K562 (cell line): Measurements from ENCODE around the gene MYO18B. TPM values are rescaled to one million over a fixed set of nuclear protein-coding genes. Genes with fewer than 3 reads are reported as not detected.

Experiments
- ATAC-seq: fragments of 200-7000 bp; cut with Tn5 transposase; 3 replicates; pipeline ENCODE4 v1.9.1; 2020; ENCODE audit warnings: moderate library complexity
- BruUV-seq: library from RNA; stranded (reverse); fragments of 400-500 nt; replicated peaks from 2 replicates; lab custom pipeline; 2021; lab: Mats Ljungman, UMichigan
- CTCF ChIA-PET: fragments of 300-600 bp; formaldehyde crosslinking; extraction: SDS; loops from one replicate; lab custom pipeline; 2021; ENCODE audit warnings: low intra/inter-chr PET ratio; lab: Yijun Ruan, JAX
- POLR2A ChIA-PET: fragments of 300-600, 350-650 bp; sonication (Branson Sonifier 250); formaldehyde crosslinking; extraction: SDS; loops from one replicate; lab custom pipeline; 2021; ENCODE audit warnings: antibody characterized with exemption, inconsistent platforms; lab: Yijun Ruan, JAX
- DNase-seq, 4 experiments: peaks; one replicate each; pipeline versions ENCODE4 v3.0.0 to v3.0.0-alpha.2; 2011 to 2018; ENCODE audit warnings: low spot score in 3 of 4, mixed read lengths in 3 of 4; ENCODE audit errors: extremely low read depth in 1 of 4
- FAIRE-seq: peaks from 2 replicates; lab custom pipeline; 2011; peaks lifted over from hg19 to GRCh38; lab: Jason Lieb, UNC
- H2AFZ ChIP-seq: 2 replicates; pipeline ENCODE4 v1.6.0; 2011; ENCODE audit warnings: low read depth, low read length, control low read depth, inconsistent platforms
- H3K27ac ChIP-seq: fragments of 200-600 bp; 3 replicates; pipeline ENCODE4 v1.8.0; 2011; ENCODE audit warnings: low read depth, mild to moderate bottlenecking, control low read depth, inconsistent platforms, low read length, moderate library complexity, mixed read lengths; ENCODE audit errors: extremely low read depth
- H3K27me3 ChIP-seq, 2 experiments: fragments of 300-600 bp in 1 of 2; 2 replicates in 1 of 2; 3 replicates in 1 of 2; pipeline versions ENCODE4 v1.6.0 to v1.8.0; 2011; ENCODE audit warnings: inconsistent platforms in 2 of 2, low read length in 2 of 2, mild to moderate bottlenecking in 1 of 2, mixed read lengths in 1 of 2, moderate library complexity in 1 of 2; ENCODE audit not compliant: control insufficient read depth in 2 of 2, insufficient read depth in 2 of 2
- H3K36me3 ChIP-seq: fragments of 300-600 bp; 3 replicates; pipeline ENCODE4 v1.8.0; 2011; ENCODE audit warnings: mild to moderate bottlenecking, low read length, inconsistent platforms; ENCODE audit not compliant: control insufficient read depth, insufficient read depth
- H3K4me1 ChIP-seq, 2 experiments: fragments of 200-600 bp in 1 of 2; replicated peaks in 1 of 2; 2 replicates in 1 of 2; 3 replicates in 1 of 2; pipeline versions ENCODE4 v1.5.1 to v1.8.0; 2011; ENCODE audit warnings: inconsistent platforms in 2 of 2, low read length in 2 of 2, mild to moderate bottlenecking in 1 of 2, mixed read lengths in 1 of 2, moderate library complexity in 1 of 2; ENCODE audit not compliant: control insufficient read depth in 2 of 2, insufficient read depth in 2 of 2
- H3K4me2 ChIP-seq: 2 replicates; pipeline ENCODE4 v1.6.1; 2011; ENCODE audit warnings: low read length, control low read depth, inconsistent platforms, mixed read lengths; ENCODE audit not compliant: insufficient read depth
- H3K4me3 ChIP-seq: fragments of 200-600 bp; sonication (generic), shearing (Covaris generic); 2 replicates; pipeline ENCODE4 v1.5.1; 2016; ENCODE audit warnings: control low read depth, inconsistent platforms
- H3K79me2 ChIP-seq: fragments of 200-600 bp; 3 replicates; pipeline ENCODE4 v1.8.0; 2011; ENCODE audit warnings: low read length, inconsistent platforms; ENCODE audit not compliant: control insufficient read depth, insufficient read depth
- H3K9ac ChIP-seq, 2 experiments: 2 replicates each; pipeline versions ENCODE4 v1.6.0 to v1.6.1; 2011; ENCODE audit warnings: low read depth in 2 of 2, low read length in 2 of 2, control low read depth in 1 of 2, inconsistent platforms in 1 of 2, mild to moderate bottlenecking in 1 of 2, mixed read lengths in 1 of 2; ENCODE audit not compliant: insufficient read depth in 1 of 2
- H3K9me1 ChIP-seq: one replicate; pipeline ENCODE4 v1.6.0; 2011; ENCODE audit warnings: inconsistent platforms, mild to moderate bottlenecking, low read length, moderate library complexity; ENCODE audit not compliant: control insufficient read depth, insufficient read depth
- H3K9me3 ChIP-seq: replicated peaks from 2 replicates; pipeline ENCODE4 v1.5.1; 2011; ENCODE audit warnings: low read depth, low read length, inconsistent platforms; ENCODE audit not compliant: control insufficient read depth, insufficient read depth
- H4K20me1 ChIP-seq: replicated peaks from 2 replicates; pipeline ENCODE4 v1.6.1; 2011; ENCODE audit warnings: low read length, inconsistent platforms, mixed read lengths; ENCODE audit not compliant: control insufficient read depth, insufficient read depth
- ATF3 ChIP-seq, 2 experiments: fragments of 450-650 bp in 1 of 2; sonication (generic) in 1 of 2; formaldehyde crosslinking in 1 of 2; IDR thresholded peaks in 1 of 2; conservative IDR thresholded peaks in 1 of 2; 2 replicates each; pipeline versions ENCODE4 v1.6.1 to v1.8.1; 2016 to 2023; ENCODE audit warnings: mild to moderate bottlenecking in 2 of 2, moderate library complexity in 2 of 2, inconsistent platforms in 1 of 2, missing genetic modification reagents in 1 of 2
- C11orf30 ChIP-seq: fragments of 450-650 bp; IDR thresholded peaks from 2 replicates; pipeline ENCODE4 v1.6.1; 2016; ENCODE audit warnings: low read depth, mild to moderate bottlenecking
- CBFA2T3 ChIP-seq: fragments of 450-650 bp; IDR thresholded peaks from 2 replicates; pipeline ENCODE4 v1.6.1; 2017
- DPF2 ChIP-seq: fragments of 450-650 bp; IDR thresholded peaks from 2 replicates; pipeline ENCODE4 v1.6.1; 2016
- L3MBTL2 ChIP-seq: fragments of 450-650 bp; IDR thresholded peaks from 2 replicates; pipeline ENCODE4 v1.6.1; 2016; ENCODE audit warnings: mild to moderate bottlenecking, moderate library complexity
- NFE2 ChIP-seq: IDR thresholded peaks from 2 replicates; pipeline ENCODE4 v1.6.1; 2014; ENCODE audit warnings: antibody characterized with exemption, low read depth
- RBM22 ChIP-seq: fragments of 200-400 bp; formaldehyde crosslinking; IDR thresholded peaks from 2 replicates; pipeline ENCODE4 v1.6.1; 2018; ENCODE audit warnings: low read length, low read depth; ENCODE audit not compliant: poor library complexity, severe bottlenecking
- RCOR1 ChIP-seq, 2 experiments: IDR thresholded peaks; 2 replicates each; pipeline ENCODE4 v1.6.1; 2012; ENCODE audit warnings: low read depth in 2 of 2, low read length in 2 of 2, borderline replicate concordance in 1 of 2, improper control_type of control experiment in 1 of 2
- SNIP1 ChIP-seq: fragments of 450-650 bp; IDR thresholded peaks from 2 replicates; pipeline ENCODE4 v1.7.1; 2017; ENCODE audit warnings: low read depth, mild to moderate bottlenecking
- YY1 ChIP-seq, 3 experiments: IDR thresholded peaks; 2 replicates each; pipeline ENCODE4 v1.6.1; 2011; ENCODE audit warnings: low read length in 2 of 3, mild to moderate bottlenecking in 2 of 3, moderate library complexity in 2 of 3, borderline replicate concordance in 1 of 3, control low read depth in 1 of 3, low read depth in 1 of 3; ENCODE audit not compliant: insufficient read depth in 3 of 3, insufficient replicate concordance in 2 of 3, control insufficient read depth in 1 of 3, insufficient read length in 1 of 3; ENCODE audit errors: extremely low read depth in 1 of 3
- ZNF316 ChIP-seq: fragments of 450-650 bp; IDR thresholded peaks from 2 replicates; pipeline ENCODE4 v1.6.1; 2016
- ZNF592 ChIP-seq: fragments of 450-650 bp; IDR thresholded peaks from 2 replicates; pipeline ENCODE4 v1.6.1; 2017; ENCODE audit warnings: antibody characterized with exemption, mild to moderate bottlenecking
- WGBS: fragments of 100-300 bp; shearing (Covaris generic); methylation state at CpG from one replicate; pipeline ENCODE4 v1.1.6; 2016; ENCODE audit warnings: low coverage, mixed read lengths; ENCODE audit not compliant: insufficient coverage; ENCODE audit errors: missing lambda C conversion rate; 5-methylcytosine and 5-hydroxymethylcytosine counted together
- in situ Hi-C: fragments of 300-500 bp; cut with MboI; formaldehyde crosslinking; loops from 4 replicates; pipeline ENCODE4 v1.15.0; 2018; ENCODE audit warnings: inconsistent platforms, mixed read lengths
- intact Hi-C: fragments of 100-400 bp; cut with micrococcal nuclease; formaldehyde crosslinking; loops from 2 replicates; pipeline ENCODE4 v1.14.2; 2022
- polyA plus RNA-seq, 8 experiments: library from polyadenylated mRNA; depleted of rRNA in 4 of 8; stranded (reverse) in 5 of 8; unstranded in 3 of 8; fragments of >200 nt; fragmentation: Nextera tagmentation in 2 of 8; fragmentation: Illumina TruSeq in 1 of 8; extraction: Ambion mirVana in 2 of 8; extraction: Trizol in 1 of 8; gene quantifications; 2 replicates each; pipeline versions ENCODE4 v1.2.1 to v1.2.3, GENCODE V29; 2011 to 2014; ENCODE audit warnings: inconsistent platforms in 1 of 8, missing spikeins in 1 of 8
- total RNA-seq, 7 experiments: library from RNA; depleted of rRNA in 6 of 7; stranded (reverse); fragments of >200 nt in 6 of 7; fragmentation: Illumina TruSeq in 2 of 7; extraction: Trizol in 2 of 7; gene quantifications; 2 replicates each; pipeline versions ENCODE4 v1.2.1 to v1.2.3, GENCODE V29; 2011 to 2021; ENCODE audit warnings: low replicate concordance in 1 of 7
- TF ChIP-seq, protein P1 (sequence below), 2 experiments: fragments of 450-650 bp; conservative IDR thresholded peaks; 2 replicates each; pipeline ENCODE4 v1.6.1; 2017; ENCODE audit warnings: mild to moderate bottlenecking in 2 of 2, moderate library complexity in 2 of 2

The MYO18B gene
- total and polyA plus RNA-seq, 9 of the 15 experiments (the other 6 are each of a cell fraction or from before 2014, with no cell fraction given) = 0.06 to 7.0 (median 4.3) TPM

DNA sequence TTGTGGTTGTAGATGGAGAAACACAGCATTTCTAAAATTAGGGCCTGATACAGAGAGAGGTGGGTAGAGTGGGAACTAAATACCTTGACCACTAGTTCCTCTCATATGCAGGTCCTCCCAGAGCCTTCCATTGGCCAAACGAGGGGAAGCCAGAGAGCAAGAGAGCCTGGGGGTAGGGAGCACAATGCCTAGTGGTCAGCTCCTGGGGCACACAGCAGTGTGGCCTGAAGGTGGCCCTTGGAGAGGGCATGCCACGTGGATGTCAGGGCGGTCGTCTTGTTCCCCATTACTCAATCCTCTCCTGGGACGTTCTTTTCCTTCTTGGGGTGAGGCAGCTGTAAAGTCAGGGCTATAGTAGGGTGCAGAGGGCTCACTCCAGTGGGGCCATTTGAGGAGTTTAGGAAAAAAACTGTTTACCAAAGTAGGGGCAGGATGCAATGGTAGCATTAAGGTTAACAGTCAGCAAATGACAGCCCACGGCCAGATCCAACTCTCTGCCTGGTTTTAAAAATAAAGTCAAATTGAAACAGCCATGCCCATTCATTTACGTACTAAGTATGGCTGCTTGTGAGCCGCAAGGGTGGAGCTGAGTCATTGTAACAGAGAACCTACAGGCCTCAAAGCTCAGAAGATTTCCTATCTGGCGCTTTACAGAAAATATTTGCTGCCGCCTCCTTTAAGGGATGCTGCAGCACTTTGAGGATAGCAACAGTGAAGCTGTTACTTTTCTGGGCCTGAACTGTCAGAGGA is 7.6 kb downstream of the MYO18B start:
- no peaks in the 10 kb centered on the region for H3K27me3 ChIP-seq
- peak overlapping the region; percentile 44 to 54; a peak in 3 of 4 replicates for H3K9ac ChIP-seq
- H3K9me3 ChIP-seq = no peaks in the 10 kb centered on the region
- BruUV-seq = no TSS peak
- H3K4me1 ChIP-seq = peaks cover 17 to 53% of the 10 kb centered on the region in 2 experiments
- H3K9me1 ChIP-seq = no peaks in the 10 kb centered on the region
- peak; percentile 82 for FAIRE-seq
- WGBS = 7% methylated on average over 10 of the region's 10 CpGs
- peak in 2 of 4 experiments; percentile 50 to 74 for DNase-seq
- H3K4me2 ChIP-seq = peak overlapping the region; percentile 69
- H3K27ac ChIP-seq = peak overlapping the region; percentile 76
- peak; percentile 76 for ATAC-seq
- peaks cover 4% of the 10 kb centered on the region; the same call in 2 of the 3 replicates for H3K36me3 ChIP-seq
- no peak overlapping the region for H3K4me3 ChIP-seq
- peaks cover 74% of the 10 kb centered on the region for H3K79me2 ChIP-seq
- intact Hi-C loops = no loop called here
- POLR2A ChIA-PET = interaction anchor here (0.6 to 5.3 kb wide), 10 partner anchors 7 to 1973 kb away, joined by 3 to 51 read pairs (median 3); partner anchors contain the start of gene MYO18B
- H2AFZ ChIP-seq = 0 out of 2 replicates have a peak overlapping the region, but pooled peaks have one; percentile 25
- peaks cover 72% of the 10 kb centered on the region for H4K20me1 ChIP-seq
- in situ Hi-C loops = no loop called here
- CTCF ChIA-PET = no interaction called here
- TF ChIP-seq ZNF316 (peak; percentile 69), RBM22 (no peak), NFE2 (peak; percentile 85), YY1 (IDR thresholded peaks at IDR 0.05; ENCODE audit: borderline replicate concordance in 1 of 3, control insufficient read depth in 1 of 3, extremely low read depth in 1 of 3, insufficient read depth in 3 of 3, insufficient read length in 1 of 3, insufficient replicate concordance in 2 of 3, low read depth in 1 of 3, low read length in 2 of 3) (peak in 1 of 3 experiments; percentile 62), CBFA2T3 (peak; percentile 41), ZNF592 (peak; percentile 68; the same call in 1 of the 2 replicates), C11orf30 (peak; percentile 69), RCOR1 (IDR thresholded peaks at IDR 0.05; ENCODE audit: borderline replicate concordance in 1 of 2, low read depth in 2 of 2, low read length in 2 of 2) (peak; percentile 31 to 41; a peak in 2 of 4 replicates), ATF3 (IDR thresholded peaks at IDR 0.05) (0 out of 2 replicates have a peak, but pooled peaks have one; percentile 17), ATF3 (CRISPR knock-in tag; conservative IDR thresholded peaks at IDR 0.05) (no peak), L3MBTL2 (0 out of 2 replicates have a peak, but pooled peaks have one; percentile 12), DPF2 (peak; percentile 28; the same call in 1 of the 2 replicates), SNIP1 (no peak)
- TF ChIP-seq, protein P1, sequence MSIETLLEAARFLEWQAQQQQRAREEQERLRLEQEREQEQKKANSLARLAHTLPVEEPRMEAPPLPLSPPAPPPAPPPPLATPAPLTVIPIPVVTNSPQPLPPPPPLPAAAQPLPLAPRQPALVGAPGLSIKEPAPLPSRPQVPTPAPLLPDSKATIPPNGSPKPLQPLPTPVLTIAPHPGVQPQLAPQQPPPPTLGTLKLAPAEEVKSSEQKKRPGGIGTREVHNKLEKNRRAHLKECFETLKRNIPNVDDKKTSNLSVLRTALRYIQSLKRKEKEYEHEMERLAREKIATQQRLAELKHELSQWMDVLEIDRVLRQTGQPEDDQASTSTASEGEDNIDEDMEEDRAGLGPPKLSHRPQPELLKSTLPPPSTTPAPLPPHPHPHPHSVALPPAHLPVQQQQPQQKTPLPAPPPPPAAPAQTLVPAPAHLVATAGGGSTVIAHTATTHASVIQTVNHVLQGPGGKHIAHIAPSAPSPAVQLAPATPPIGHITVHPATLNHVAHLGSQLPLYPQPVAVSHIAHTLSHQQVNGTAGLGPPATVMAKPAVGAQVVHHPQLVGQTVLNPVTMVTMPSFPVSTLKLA (conservative IDR thresholded peaks at IDR 0.05) = peak in 1 of 2 experiments; percentile 26; a peak in 1 of 4 replicates
